Measurements from ENCODE around the gene POU4F1.

The POU4F1 gene

DNA sequence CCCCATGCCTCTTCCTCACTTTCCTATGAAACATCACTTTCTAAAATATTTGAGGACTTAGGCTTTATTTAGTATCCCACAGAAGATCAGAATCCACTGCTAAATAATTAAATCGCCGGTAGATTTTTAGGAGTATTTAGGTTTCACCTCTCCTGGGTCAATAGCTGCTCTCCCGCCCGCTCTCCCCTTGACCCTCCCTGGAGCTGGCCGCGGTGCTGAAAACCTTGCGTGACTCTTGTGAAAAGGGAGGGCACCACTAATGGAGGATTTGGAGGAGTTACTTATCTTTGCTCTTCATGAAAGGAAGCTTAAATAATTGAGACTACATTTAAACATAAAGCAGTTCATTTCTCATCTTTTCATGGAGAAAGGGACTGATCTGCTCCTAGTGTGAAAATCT is 14.1 kb downstream of the POU4F1 start:
- no peak for DNase-seq

GRCh38 chr13:78587395-78587794 is 16.0 kb downstream of the POU4F1 start:
- no peak for DNase-seq

DNA sequence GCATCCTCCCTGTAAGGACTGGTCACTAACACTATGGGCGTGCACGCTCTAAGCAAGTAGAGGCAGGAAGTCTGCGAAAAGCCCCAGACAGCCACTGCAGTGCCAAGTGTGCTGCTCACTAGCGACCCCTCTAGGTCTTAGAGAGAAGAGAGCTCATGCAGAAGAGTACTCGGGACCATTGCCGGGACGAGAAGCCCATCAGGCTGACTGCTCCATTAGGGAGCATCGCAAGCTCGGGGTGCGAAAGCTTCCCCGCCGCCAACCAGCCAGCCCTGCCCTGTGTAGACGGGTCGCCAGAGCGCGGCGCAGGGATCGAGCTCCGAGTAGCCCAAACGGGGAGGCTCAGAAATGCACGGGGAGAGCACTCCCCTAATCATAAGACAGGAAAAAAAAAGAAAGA is 16.6 kb downstream of the POU4F1 start:
- no peak for DNase-seq

GRCh38 chr13:78576261-78576660 is 27.1 kb downstream of the POU4F1 start:
- DNase-seq = no peak

- DNase-seq = no peak
These were observed 30.9 kb downstream of the POU4F1 start for GRCh38 chr13:78572459-78572858.

DNA sequence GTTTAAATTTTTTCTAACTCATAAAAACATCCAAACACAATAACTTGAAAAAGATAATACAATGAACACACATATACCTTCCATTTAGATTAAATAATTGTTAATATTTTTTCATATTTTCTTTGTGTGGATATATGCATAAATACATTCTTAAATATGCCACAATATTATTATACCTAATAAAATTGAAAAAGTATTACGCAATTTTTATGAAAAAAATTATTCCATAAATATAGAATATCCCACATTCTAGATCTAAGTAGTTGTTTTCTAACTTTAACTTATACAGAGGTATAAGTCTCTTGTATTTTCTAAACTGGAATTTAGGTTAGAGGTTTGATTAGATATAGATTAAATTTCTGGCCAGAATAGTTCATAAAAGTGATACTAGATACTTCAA is 34.3 kb downstream of the POU4F1 start:
- DNase-seq = no peak

DNA sequence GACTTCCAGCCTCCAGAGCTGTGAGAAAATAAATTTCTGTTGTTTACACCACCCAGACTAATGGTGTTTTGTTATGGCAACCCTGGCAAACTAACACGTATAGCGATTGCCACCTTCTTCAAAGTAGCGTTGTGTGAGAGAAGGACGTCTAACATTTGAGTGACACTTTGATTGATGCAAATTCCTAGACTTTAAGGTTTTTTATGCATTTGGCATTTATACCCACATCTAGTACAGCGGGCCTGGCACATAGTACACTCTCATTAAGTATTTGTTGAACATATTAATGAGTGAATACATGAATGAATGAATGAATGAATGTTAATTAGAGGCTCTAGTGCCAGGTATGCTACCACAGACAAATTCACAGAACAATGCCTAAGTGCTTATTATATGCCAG is 36.7 kb downstream of the POU4F1 start:
- DNase-seq = no peak

DNA sequence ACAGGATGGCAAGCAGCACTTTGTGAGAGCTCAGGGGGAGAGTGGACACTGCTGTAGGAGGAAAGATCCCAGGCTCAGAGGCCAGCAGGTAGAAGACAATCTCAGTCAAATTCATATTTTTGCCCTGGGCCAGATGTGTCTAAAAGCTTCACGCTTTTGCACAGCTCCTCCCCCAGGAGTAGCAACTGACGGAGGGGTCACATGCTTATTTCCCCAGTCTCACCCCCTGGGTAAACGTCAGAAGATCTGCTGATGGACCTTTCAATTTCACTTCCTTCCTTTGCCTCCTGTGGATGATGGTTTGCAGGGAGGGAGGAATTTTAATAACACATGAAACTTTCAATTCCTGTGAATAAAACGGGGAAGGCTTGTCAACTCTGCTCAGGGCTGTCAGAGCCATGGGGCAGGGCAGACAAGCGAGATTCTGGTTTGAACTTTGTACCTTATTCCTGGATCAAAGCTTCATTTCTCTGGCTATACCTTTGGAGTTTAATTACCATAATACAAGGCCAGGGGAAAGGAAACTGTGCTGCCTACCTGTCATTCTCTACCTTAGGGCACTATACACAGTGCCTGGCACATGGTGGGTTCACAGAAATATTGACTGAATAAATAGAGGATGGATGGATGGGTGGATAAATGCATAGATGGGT is 41.0 kb downstream of the POU4F1 start:
- no peak for DNase-seq
